H1 (cell line): Measurements from ENCODE around the gene UTP25. TPM values are rescaled to one million over a fixed set of nuclear protein-coding genes. Genes with fewer than 3 reads are reported as not detected.

Experiments used
- CTCF ChIA-PET: fragments of 300-600 bp; sonication (Branson Sonifier 250); formaldehyde crosslinking; loops from one replicate; lab custom pipeline; 2021; ENCODE audit not compliant: partially characterized antibody; lab: Charles Lee
- POLR2A ChIA-PET: fragments of 300-600 bp; sonication (Branson Sonifier 250); formaldehyde crosslinking; loops from one replicate; lab custom pipeline; 2021; ENCODE audit warnings: inconsistent platforms; ENCODE audit not compliant: partially characterized antibody; lab: Charles Lee
- DNase-seq, 2 experiments: peaks; one replicate each; pipeline versions ENCODE4 v3.0.0 to v3.0.0-alpha.2; 2010 to 2022; ENCODE audit warnings: low spot score in 2 of 2, low read depth in 1 of 2, mixed read lengths in 1 of 2
- FAIRE-seq: peaks from 2 replicates; lab custom pipeline; 2011; peaks lifted over from hg19 to GRCh38; lab: Jason Lieb, UNC
- H2AFZ ChIP-seq: 2 replicates; pipeline ENCODE4 v1.8.1; 2012; ENCODE audit warnings: low read length, inconsistent platforms
- H2AK5ac ChIP-seq: 2 replicates; pipeline ENCODE4 v1.6.1; 2013; ENCODE audit warnings: low read depth, low read length
- H2BK120ac ChIP-seq: replicated peaks from 2 replicates; pipeline ENCODE3; 2013; ENCODE audit warnings: low read depth, low read length, inconsistent platforms
- H2BK12ac ChIP-seq: 2 replicates; pipeline ENCODE4 v1.6.1; 2013; ENCODE audit warnings: low read depth, low read length
- H2BK15ac ChIP-seq: 2 replicates; pipeline ENCODE4 v1.6.1; 2013; ENCODE audit warnings: low read length
- H2BK20ac ChIP-seq: 2 replicates; pipeline ENCODE4 v1.6.1; 2013; ENCODE audit warnings: low read length
- H2BK5ac ChIP-seq: 2 replicates; pipeline ENCODE4 v1.6.1; 2013; ENCODE audit warnings: low read depth, low read length
- H3K14ac ChIP-seq: 2 replicates; pipeline ENCODE4 v1.6.1; 2013; ENCODE audit warnings: inconsistent platforms; ENCODE audit not compliant: insufficient read length
- H3K18ac ChIP-seq: 2 replicates; pipeline ENCODE4 v1.6.1; 2013; ENCODE audit warnings: low read length; ENCODE audit errors: extremely low read depth
- H3K23ac ChIP-seq: 2 replicates; pipeline ENCODE4 v1.6.1; 2013; ENCODE audit warnings: inconsistent platforms; ENCODE audit not compliant: insufficient read length
- H3K23me2 ChIP-seq: 2 replicates; pipeline ENCODE4 v1.6.1; 2013; ENCODE audit warnings: low read depth, low read length
- H3K27ac ChIP-seq: 2 replicates; pipeline ENCODE4 v1.6.1; 2011; ENCODE audit warnings: low read depth, low read length, inconsistent platforms
- H3K27me3 ChIP-seq, 4 experiments: replicated peaks in 1 of 4; 1 replicate in 1 of 4; 2 replicates in 3 of 4; pipeline versions ENCODE4 v1.6.1 to v1.8.1; 2011 to 2013; ENCODE audit warnings: low read length in 3 of 4, mild to moderate bottlenecking in 3 of 4, inconsistent platforms in 2 of 4, mixed read lengths in 2 of 4, moderate library complexity in 1 of 4; ENCODE audit not compliant: control insufficient read depth in 3 of 4, insufficient read depth in 3 of 4; ENCODE audit errors: extremely low read depth in 1 of 4
- H3K36me3 ChIP-seq, 4 experiments: 2 replicates each; pipeline versions ENCODE4 v1.6.1 to v1.8.1; 2011 to 2013; ENCODE audit warnings: mild to moderate bottlenecking in 4 of 4, low read length in 3 of 4, moderate library complexity in 2 of 4, control low read depth in 1 of 4, inconsistent platforms in 1 of 4; ENCODE audit not compliant: insufficient read depth in 4 of 4, control insufficient read depth in 2 of 4
- H3K4ac ChIP-seq: replicated peaks from 2 replicates; pipeline ENCODE3; 2013; ENCODE audit warnings: low read length, low read depth, mixed read lengths, inconsistent platforms; ENCODE audit not compliant: insufficient read length
- H3K4me1 ChIP-seq, 4 experiments: replicated peaks in 1 of 4; 1 replicate in 1 of 4; 2 replicates in 3 of 4; pipeline versions ENCODE4 v1.6.1 to v1.8.1; 2011 to 2013; ENCODE audit warnings: low read length in 3 of 4, inconsistent platforms in 2 of 4, mixed read lengths in 1 of 4; ENCODE audit not compliant: insufficient read depth in 4 of 4, control insufficient read depth in 3 of 4
- H3K4me2 ChIP-seq, 2 experiments: 2 replicates each; pipeline versions ENCODE4 v1.6.1 to v1.8.1; 2011 to 2013; ENCODE audit warnings: low read depth in 2 of 2, low read length in 2 of 2, control low read depth in 1 of 2, inconsistent platforms in 1 of 2, mild to moderate bottlenecking in 1 of 2; ENCODE audit not compliant: insufficient read depth in 1 of 2
- H3K4me3 ChIP-seq, 4 experiments: fragments of 200-600, 300-600 bp in 1 of 4; sonication (generic), shearing (Covaris generic), sonication (Bioruptor Twin) in 1 of 4; 2 replicates each; pipeline versions ENCODE4 v1.5.1 to v1.8.1; 2011 to 2016; ENCODE audit warnings: low read length in 4 of 4, low read depth in 3 of 4, control low read depth in 2 of 4, inconsistent platforms in 2 of 4, mild to moderate bottlenecking in 2 of 4, mixed read lengths in 1 of 4, moderate library complexity in 1 of 4; ENCODE audit not compliant: insufficient read depth in 2 of 4; ENCODE audit errors: extremely low read depth in 1 of 4
- H3K56ac ChIP-seq: replicated peaks from 2 replicates; pipeline ENCODE3; 2013; ENCODE audit warnings: low read depth, mild to moderate bottlenecking, mixed read lengths, low read length, inconsistent platforms; ENCODE audit not compliant: insufficient read length
- H3K79me1 ChIP-seq: 2 replicates; pipeline ENCODE4 v1.6.1; 2013; ENCODE audit warnings: low read depth, low read length, control low read depth
- H3K79me2 ChIP-seq, 2 experiments: 2 replicates each; pipeline versions ENCODE4 v1.6.1 to v1.8.1; 2012 to 2013; ENCODE audit warnings: low read length in 2 of 2, mild to moderate bottlenecking in 2 of 2, inconsistent platforms in 1 of 2; ENCODE audit not compliant: insufficient read depth in 2 of 2, control insufficient read depth in 1 of 2
- H3K9ac ChIP-seq, 4 experiments: replicated peaks in 1 of 4; 1 replicate in 1 of 4; 2 replicates in 3 of 4; pipeline versions ENCODE4 v1.6.1 to v1.8.1; 2011 to 2013; ENCODE audit warnings: low read depth in 3 of 4, low read length in 3 of 4, control low read depth in 2 of 4, mild to moderate bottlenecking in 2 of 4, moderate library complexity in 2 of 4, inconsistent platforms in 1 of 4; ENCODE audit errors: extremely low read depth in 1 of 4
- H3K9me3 ChIP-seq, 2 experiments: 2 replicates each; pipeline versions ENCODE4 v1.6.1 to v1.8.1; 2012 to 2013; ENCODE audit warnings: mild to moderate bottlenecking in 2 of 2, moderate library complexity in 2 of 2, control low read depth in 1 of 2, inconsistent platforms in 1 of 2, low read depth in 1 of 2, low read length in 1 of 2, mixed read lengths in 1 of 2; ENCODE audit not compliant: insufficient read depth in 2 of 2
- H4K20me1 ChIP-seq, 2 experiments: replicated peaks in 1 of 2; 2 replicates each; pipeline versions ENCODE3 to v1.8.1; 2011 to 2013; ENCODE audit warnings: inconsistent platforms in 2 of 2, low read length in 2 of 2, mild to moderate bottlenecking in 1 of 2; ENCODE audit not compliant: insufficient read depth in 2 of 2, control insufficient read depth in 1 of 2
- H4K5ac ChIP-seq: 2 replicates; pipeline ENCODE4 v1.6.1; 2013; ENCODE audit warnings: low read length, low read depth, mixed read lengths, inconsistent platforms; ENCODE audit not compliant: insufficient read length
- H4K8ac ChIP-seq: 2 replicates; pipeline ENCODE4 v1.8.0; 2013; ENCODE audit warnings: mild to moderate bottlenecking, moderate library complexity, low read length, inconsistent platforms; ENCODE audit not compliant: insufficient read depth; ENCODE audit errors: extremely low read depth
- H4K91ac ChIP-seq: replicated peaks from 2 replicates; pipeline ENCODE3; 2013; ENCODE audit warnings: low read length, mixed read lengths, inconsistent platforms; ENCODE audit not compliant: insufficient read length
- BACH1 ChIP-seq: IDR thresholded peaks from 2 replicates; pipeline ENCODE4 v1.6.1; 2012; ENCODE audit warnings: low read length, improper control_type of control experiment
- EGR1 ChIP-seq: IDR thresholded peaks from 2 replicates; pipeline ENCODE4 v1.6.1; 2011; ENCODE audit warnings: low read depth, low read length, borderline replicate concordance
- HDAC6 ChIP-seq: IDR thresholded peaks from one replicate; pipeline ENCODE4 v1.7.1; 2012; ENCODE audit warnings: low read depth, mild to moderate bottlenecking, inconsistent platforms, low read length, moderate library complexity
- JUND ChIP-seq: IDR thresholded peaks from 2 replicates; pipeline ENCODE4 v1.6.1; 2011; ENCODE audit warnings: mild to moderate bottlenecking, improper control_type of control experiment, low read length
- MAFK ChIP-seq: IDR thresholded peaks from 2 replicates; pipeline ENCODE4 v1.6.1; 2012; ENCODE audit warnings: low read depth, mild to moderate bottlenecking, improper control_type of control experiment, low read length
- RAD21 ChIP-seq, 2 experiments: IDR thresholded peaks in 1 of 2; conservative IDR thresholded peaks in 1 of 2; 2 replicates each; pipeline ENCODE4 v1.6.1; 2011; ENCODE audit warnings: low read depth in 2 of 2, low read length in 2 of 2, improper control_type of control experiment in 1 of 2, inconsistent platforms in 1 of 2, mild to moderate bottlenecking in 1 of 2, moderate library complexity in 1 of 2
- RNF2 ChIP-seq: fragments of 200-900, 300-1000 bp; sonication (generic); IDR thresholded peaks from 2 replicates; pipeline ENCODE4 v1.7.1; 2016; ENCODE audit warnings: borderline replicate concordance, low read depth, mild to moderate bottlenecking, antibody characterized with exemption, low read length; ENCODE audit not compliant: poor library complexity, severe bottlenecking; ENCODE audit errors: missing control alignments
- RXRA ChIP-seq: IDR thresholded peaks from 2 replicates; pipeline ENCODE4 v1.6.1; 2011; ENCODE audit warnings: low read depth, mild to moderate bottlenecking, low read length, moderate library complexity; ENCODE audit not compliant: insufficient read depth
- WGBS, 2 experiments: shearing (Covaris generic) in 1 of 2; methylation state at CpG; one replicate each; pipeline versions ENCODE4 v1.1.6 to v1.1.7; 2013 to 2015; ENCODE audit warnings: low lambda C conversion rate in 2 of 2, mixed read lengths in 2 of 2, inconsistent platforms in 1 of 2, low coverage in 1 of 2, missing lambda C conversion rate in 1 of 2; ENCODE audit not compliant: insufficient replicate concordance in 2 of 2, insufficient coverage in 1 of 2, insufficient read length in 1 of 2; ENCODE audit errors: extremely low coverage in 1 of 2, missing lambda C conversion rate in 1 of 2; 5-methylcytosine and 5-hydroxymethylcytosine counted together
- polyA plus RNA-seq, 7 experiments: library from polyadenylated mRNA; depleted of rRNA in 3 of 7; stranded (reverse) in 5 of 7; unstranded in 2 of 7; fragments of >200 nt in 5 of 7; fragments of 200-250 nt in 2 of 7; gene quantifications; 1 replicate in 5 of 7; 2 replicates in 1 of 7; 4 replicates in 1 of 7; pipeline versions ENCODE4 v1.2.1 to v1.2.3, GENCODE V29; 2011 to 2013; ENCODE audit warnings: missing spikeins in 2 of 7, mixed read lengths in 2 of 7
- total RNA-seq: library from RNA; stranded (reverse); fragmentation: NEBNext Ultra II Directional; extraction: Animal tissue kit (Norgen Biotek cat#: 25700); gene quantifications from 2 replicates; pipeline ENCODE4 v1.2.1, GENCODE V29; 2021

UTP25 gene
- total and polyA plus RNA-seq, 2 of the 8 experiments (the other 6 are each of a cell fraction or from before 2014, with no cell fraction given), result 4.0 to 7.6 TPM

- FAIRE-seq (peak; percentile 74), DNase-seq (no peak)
- no peak overlapping the region for H4K8ac ChIP-seq
- H4K5ac ChIP-seq, result no peak overlapping the region
- ChIA-PET CTCF (interaction anchor here (0.9 to 8.2 kb wide), 14 partner anchors 8 to 462 kb away, joined by 3 to 58 read pairs (median 4); no protein-coding TSS in a partner anchor), POLR2A (interaction anchor here (1.8 kb wide), 1 partner anchor 511 kb away, joined by 7 read pairs; no protein-coding TSS in a partner anchor)
- H3K27ac ChIP-seq, result no peak overlapping the region
- peak overlapping the region; percentile 86; the same call in 1 of the 2 replicates for H2AFZ ChIP-seq
- no peaks in the 10 kb centered on the region for H4K20me1 ChIP-seq
- H3K79me1 ChIP-seq, result no peaks in the 10 kb centered on the region
- H2BK5ac ChIP-seq, result no peak overlapping the region; the same call in 1 of the 2 replicates
- H2BK120ac ChIP-seq, result peak overlapping the region; percentile 7
- peaks cover 3% of the 10 kb centered on the region; the same call in 1 of the 2 replicates for H3K23me2 ChIP-seq
- peak overlapping the region; percentile 92; the same call in 1 of the 2 replicates for H2BK20ac ChIP-seq
- no peak overlapping the region for H3K56ac ChIP-seq
- H3K4me1 ChIP-seq, result peaks cover 12 to 22% (median 17%) of the 10 kb centered on the region in 4 experiments
- peak overlapping the region; percentile 81 for H2BK12ac ChIP-seq
- H3K4me2 ChIP-seq, result peak overlapping the region; percentile 44 to 52
- peaks cover 0 to 1% of the 10 kb centered on the region in 2 experiments; a peak in 1 of 4 replicates for H3K9me3 ChIP-seq
- peak overlapping the region in 1 of 4 experiments; percentile 46; a peak in 1 of 7 replicates for H3K9ac ChIP-seq
- H3K14ac ChIP-seq, result no peak overlapping the region
- no peak overlapping the region for H3K23ac ChIP-seq
- H4K91ac ChIP-seq, result no peak overlapping the region
- no peaks in the 10 kb centered on the region for H3K79me2 ChIP-seq
- no peaks in the 10 kb centered on the region for H3K27me3 ChIP-seq
- no peak overlapping the region for H3K4ac ChIP-seq
- 0 out of 8 replicates have a peak overlapping the region, but pooled peaks of 2 of the 4 experiments have one; percentile 7 for H3K4me3 ChIP-seq
- H2AK5ac ChIP-seq, result peak overlapping the region; percentile 28; the same call in 1 of the 2 replicates
- TF ChIP-seq RXRA, result no peak
- TF ChIP-seq MAFK, result no peak
- no peak for TF ChIP-seq RNF2
- no peak for TF ChIP-seq BACH1
- 0 out of 4 replicates have a peak, but pooled peaks of 1 of the 2 experiments have one; percentile 1 for TF ChIP-seq RAD21 (IDR thresholded peaks at IDR 0.05 in 1 of 2, conservative IDR thresholded peaks at IDR 0.05 in 1 of 2; ENCODE audit: low read depth in 2 of 2, low read length in 2 of 2)
- TF ChIP-seq HDAC6, result no peak
- no peak for TF ChIP-seq EGR1
- TF ChIP-seq JUND, result no peak
- TF ChIP-seq, all 59 proteins: peak for 1
- Histone ChIP-seq H3K18ac (peak overlapping the region; percentile 87; the same call in 1 of the 2 replicates), H3K36me3 (no peaks in the 10 kb centered on the region), H2BK15ac (peak overlapping the region; percentile 92)
- 39% methylated on average over 16 of the region's 16 CpGs; no CpG with 5 or more reads in 1 of the 2 experiments for WGBS, 2 experiments
Observed at GRCh38 chr1:209862391-209863356, 34.9 kb downstream of the UTP25 start.
